Smooth muscle cell (in vitro differentiated cells): ENCODE data around the gene FAM234B. TPM values are rescaled to one million over a fixed set of nuclear protein-coding genes. Genes with fewer than 3 reads are reported as not detected.
A peak's percentile ranks its signal among the peaks of the same experiment; 100 is the strongest.

Experiments used
- DNase-seq: peaks from one replicate; lab custom pipeline; 2025; ENCODE audit not compliant: unreplicated experiment; lab: John Stamatoyannopoulos, UW
- H2AFZ ChIP-seq: fragments of 200-600 bp; sonication (generic); 2 replicates; pipeline ENCODE4 v1.6.0; 2016; ENCODE audit warnings: antibody characterized with exemption, low read depth, mild to moderate bottlenecking
- H3F3A ChIP-seq: fragments of 200-600 bp; sonication (generic); 2 replicates; pipeline ENCODE4 v1.6.0; 2017; ENCODE audit warnings: antibody characterized with exemption, low read depth
- H3K27ac ChIP-seq: fragments of 200-600 bp; sonication (generic); 2 replicates; pipeline ENCODE4 v1.5.1; 2016; ENCODE audit warnings: low read depth, mild to moderate bottlenecking
- H3K27me3 ChIP-seq: fragments of 200-600 bp; sonication (generic); 2 replicates; pipeline ENCODE4 v1.6.1; 2016; ENCODE audit warnings: low read depth, mild to moderate bottlenecking
- H3K36me3 ChIP-seq: fragments of 200-600 bp; sonication (generic); 2 replicates; pipeline ENCODE4 v1.5.1; 2016; ENCODE audit warnings: low read depth
- H3K4me1 ChIP-seq: fragments of 200-600 bp; sonication (generic); 2 replicates; pipeline ENCODE4 v1.5.1; 2016; ENCODE audit warnings: low read depth
- H3K4me2 ChIP-seq: fragments of 200-600 bp; sonication (generic); 2 replicates; pipeline ENCODE4 v1.6.0; 2016; ENCODE audit warnings: mild to moderate bottlenecking
- H3K4me3 ChIP-seq: fragments of 200-600 bp; sonication (generic); 2 replicates; pipeline ENCODE4 v1.5.1; 2016; ENCODE audit warnings: mild to moderate bottlenecking
- H3K79me2 ChIP-seq: fragments of 200-600 bp; sonication (generic); 2 replicates; pipeline ENCODE4 v1.6.0; 2016; ENCODE audit warnings: low read depth, mild to moderate bottlenecking
- H3K9ac ChIP-seq: fragments of 200-600 bp; sonication (generic); 2 replicates; pipeline ENCODE4 v1.6.0; 2016; ENCODE audit warnings: low read depth
- H3K9me3 ChIP-seq: fragments of 200-600 bp; sonication (generic); replicated peaks from 2 replicates; pipeline ENCODE4 v1.5.1; 2016; ENCODE audit warnings: low read depth
- H4K20me1 ChIP-seq: fragments of 200-600 bp; sonication (generic); 2 replicates; pipeline ENCODE4 v1.6.0; 2016; ENCODE audit warnings: low read depth
- WGBS: methylation state at CpG from one replicate; pipeline ENCODE4 v1.1.7; 2016; ENCODE audit warnings: low lambda C conversion rate; 5-methylcytosine and 5-hydroxymethylcytosine counted together
- polyA plus RNA-seq: library from polyadenylated mRNA; unstranded; fragments of >200 nt; fragmentation: Nextera tagmentation; extraction: Ambion mirVana; gene quantifications from 2 replicates; pipeline ENCODE4 v1.2.1, GENCODE V29; 2016
- total RNA-seq: library from RNA; depleted of rRNA; stranded (reverse); fragments of >200 nt; gene quantifications from 2 replicates; pipeline ENCODE4 v1.2.3, GENCODE V29; 2014
- TF ChIP-seq, protein P1 (sequence below): fragments of 200-600 bp; sonication (generic); IDR thresholded peaks from 2 replicates; pipeline ENCODE4 v1.5.1; 2017; ENCODE audit warnings: borderline replicate concordance, mild to moderate bottlenecking, antibody characterized with exemption; ENCODE audit not compliant: insufficient read depth, poor library complexity, severe bottlenecking

Gene FAM234B
- total and polyA plus RNA-seq, 2 experiments from 2014 or later, result 1.6 to 3.0 TPM

DNA sequence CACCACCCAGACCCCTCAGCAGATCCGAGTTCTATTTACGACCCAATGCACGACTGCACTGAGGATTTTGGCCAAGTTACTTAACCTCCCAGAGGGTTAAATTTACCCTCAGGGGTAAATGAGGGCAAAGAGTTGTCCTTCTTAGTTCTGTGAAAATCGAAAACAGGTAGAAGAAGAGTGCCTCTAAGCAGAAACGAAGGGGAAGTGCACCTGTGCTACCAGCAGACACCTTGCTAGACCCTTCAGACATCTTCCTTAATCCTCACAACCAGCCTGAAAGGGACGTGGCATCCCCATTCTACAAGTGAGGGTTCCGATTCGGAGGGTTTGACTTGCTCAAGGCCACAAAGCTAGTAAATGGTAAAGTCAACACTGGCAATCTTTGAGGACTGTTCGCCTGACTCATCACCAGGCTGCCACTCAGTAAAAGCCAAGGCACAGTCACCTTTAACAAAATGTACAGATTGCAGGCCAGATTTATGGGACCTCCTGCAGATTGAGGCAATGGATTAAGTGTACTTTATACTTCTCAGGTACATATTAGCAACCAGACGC is 57.7 kb downstream of the FAM234B start:
- H4K20me1 ChIP-seq, result no peaks in the 10 kb centered on the region
- WGBS, result 27% methylated on average over 10 of the region's 10 CpGs
- H2AFZ ChIP-seq, result no peak overlapping the region
- H3K4me2 ChIP-seq, result peak overlapping the region; percentile 90
- H3K9me3 ChIP-seq, result no peaks in the 10 kb centered on the region
- H3K9ac ChIP-seq, result peak overlapping the region; percentile 99
- peaks cover 47% of the 10 kb centered on the region for H3K4me1 ChIP-seq
- H3K79me2 ChIP-seq, result no peaks in the 10 kb centered on the region
- H3K4me3 ChIP-seq, result peak overlapping the region; percentile 52
- peak overlapping the region; percentile 99 for H3K27ac ChIP-seq
- no peak for DNase-seq
- peaks cover 41% of the 10 kb centered on the region for H3F3A ChIP-seq
- H3K27me3 ChIP-seq, result no peaks in the 10 kb centered on the region
- TF ChIP-seq, protein P1, sequence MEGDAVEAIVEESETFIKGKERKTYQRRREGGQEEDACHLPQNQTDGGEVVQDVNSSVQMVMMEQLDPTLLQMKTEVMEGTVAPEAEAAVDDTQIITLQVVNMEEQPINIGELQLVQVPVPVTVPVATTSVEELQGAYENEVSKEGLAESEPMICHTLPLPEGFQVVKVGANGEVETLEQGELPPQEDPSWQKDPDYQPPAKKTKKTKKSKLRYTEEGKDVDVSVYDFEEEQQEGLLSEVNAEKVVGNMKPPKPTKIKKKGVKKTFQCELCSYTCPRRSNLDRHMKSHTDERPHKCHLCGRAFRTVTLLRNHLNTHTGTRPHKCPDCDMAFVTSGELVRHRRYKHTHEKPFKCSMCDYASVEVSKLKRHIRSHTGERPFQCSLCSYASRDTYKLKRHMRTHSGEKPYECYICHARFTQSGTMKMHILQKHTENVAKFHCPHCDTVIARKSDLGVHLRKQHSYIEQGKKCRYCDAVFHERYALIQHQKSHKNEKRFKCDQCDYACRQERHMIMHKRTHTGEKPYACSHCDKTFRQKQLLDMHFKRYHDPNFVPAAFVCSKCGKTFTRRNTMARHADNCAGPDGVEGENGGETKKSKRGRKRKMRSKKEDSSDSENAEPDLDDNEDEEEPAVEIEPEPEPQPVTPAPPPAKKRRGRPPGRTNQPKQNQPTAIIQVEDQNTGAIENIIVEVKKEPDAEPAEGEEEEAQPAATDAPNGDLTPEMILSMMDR, result no peak
- H3K36me3 ChIP-seq, result no peaks in the 10 kb centered on the region

DNA sequence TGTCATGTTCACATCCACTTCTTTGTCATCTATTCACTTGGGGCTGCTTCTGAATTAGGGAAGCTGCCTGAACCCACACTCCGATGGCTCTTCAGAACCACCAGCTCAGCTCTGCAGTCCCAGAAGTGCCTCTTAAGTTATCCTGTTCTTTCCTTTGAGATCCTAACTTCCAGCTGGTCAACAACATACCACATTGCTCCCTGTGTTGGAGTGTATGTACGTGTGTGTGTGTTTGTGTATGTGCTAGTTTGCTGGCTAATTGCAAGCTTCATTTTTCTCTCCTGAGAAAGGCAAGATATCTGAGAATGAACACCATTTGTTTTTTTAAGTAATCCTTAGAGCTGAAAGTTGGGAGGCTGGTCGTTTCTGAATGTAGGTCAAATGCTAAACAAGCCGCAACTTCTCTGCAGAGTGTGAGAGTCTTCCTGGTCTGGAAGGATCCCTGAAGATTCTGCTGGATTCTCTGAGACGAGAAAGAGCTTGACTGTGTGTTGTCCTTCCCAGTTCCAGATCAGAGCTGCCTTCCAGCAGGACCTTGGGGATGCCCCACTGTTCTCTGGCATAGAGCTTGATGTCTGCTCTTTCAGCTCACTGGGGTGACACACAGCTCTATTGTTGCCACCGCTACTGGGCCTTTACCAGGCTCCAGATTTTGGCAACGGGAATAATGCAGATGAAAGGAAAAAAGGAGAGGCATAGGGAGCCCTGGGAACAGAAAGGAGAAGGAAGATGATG is 58.4 kb downstream of the FAM234B start:
- peak overlapping the region; percentile 90 for H3K4me2 ChIP-seq
- H3K9me3 ChIP-seq, result no peaks in the 10 kb centered on the region
- TF ChIP-seq, protein P1, result no peak
- H3F3A ChIP-seq, result peaks cover 34% of the 10 kb centered on the region
- H3K4me1 ChIP-seq, result peaks cover 45% of the 10 kb centered on the region
- H3K27ac ChIP-seq, result peak overlapping the region; percentile 99
- WGBS, result 43% methylated on average over 7 of the region's 7 CpGs
- no peak overlapping the region for H3K4me3 ChIP-seq
- H3K27me3 ChIP-seq, result no peaks in the 10 kb centered on the region
- no peak for DNase-seq
- H3K9ac ChIP-seq, result peak overlapping the region; percentile 99
- H4K20me1 ChIP-seq, result no peaks in the 10 kb centered on the region
- H2AFZ ChIP-seq, result no peak overlapping the region
- no peaks in the 10 kb centered on the region for H3K79me2 ChIP-seq
- H3K36me3 ChIP-seq, result no peaks in the 10 kb centered on the region

DNA sequence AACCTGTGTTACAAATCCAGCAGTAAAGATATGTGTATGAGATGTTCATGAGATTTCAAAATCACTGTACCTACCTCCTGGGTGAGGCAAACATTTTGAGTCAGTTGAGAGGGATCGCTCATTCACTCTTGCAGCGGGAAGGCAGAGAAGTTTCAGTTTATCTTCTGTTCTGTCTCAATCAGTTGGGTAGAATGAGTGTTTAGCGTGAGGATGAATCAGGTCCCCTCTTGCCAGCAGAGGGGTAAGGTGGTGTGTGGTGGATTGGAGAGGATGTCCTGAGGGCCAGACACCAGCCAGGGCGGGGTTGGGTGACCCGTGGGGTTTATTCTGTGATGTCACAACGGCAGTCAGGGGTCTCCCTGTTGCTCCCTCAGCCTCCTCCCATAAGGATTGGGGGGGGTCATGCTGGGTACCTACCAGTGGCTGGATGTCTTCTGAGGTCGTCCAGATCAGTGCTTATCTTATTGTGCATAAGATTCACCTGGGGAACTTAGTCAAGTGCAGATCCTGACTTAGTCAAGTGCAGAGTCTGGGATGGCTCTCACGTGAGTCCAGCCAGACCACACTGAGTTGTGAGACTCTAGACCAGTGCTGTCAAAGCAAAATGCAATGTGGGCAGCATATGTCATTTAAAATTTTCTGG is 59.3 kb downstream of the FAM234B start, which contains the start of gene GSG1:
Gene GSG1, minus strand, starts transcription at position 277 of the 643 bp plus-strand sequence. Its CDS starts 155 bp downstream, at position 122.
- Histone ChIP-seq H2AFZ (no peak within 1 kb of the TSS), H3K79me2 (no peaks in the 10 kb centered on the region), H3K4me2 (peak within 1 kb of the TSS; percentile 90), H4K20me1 (no peaks in the 10 kb centered on the region), H3K9me3 (no peaks in the 10 kb centered on the region), H3K4me3 (no peak within 1 kb of the TSS), H3K9ac (peak within 1 kb of the TSS; percentile 99), H3F3A (peaks cover 29% of the 10 kb centered on the region), H3K4me1 (peaks cover 38% of the 10 kb centered on the region), H3K27me3 (no peaks in the 10 kb centered on the region), H3K36me3 (no peaks in the 10 kb centered on the region), H3K27ac (peak within 1 kb of the TSS; percentile 99)
- 87% methylated on average over 8 of the region's 8 CpGs for WGBS
- TF ChIP-seq, protein P1, result no peak
- DNase-seq, result no peak
